Stimulated activated naive B cell treated with anti-CD40 and anti-IgM and Interleukin-4, amounts not matched to agents 10 μg/mL and 1 μg/mL and 100 μg/mL, for 72 hours (primary cell): ENCODE results near the gene OR4S1.
"Not testable (repeated sequence)": the region's sequence is repeated elsewhere in the genome, so short reads cannot be mapped to it uniquely, and the experiment has no call there.

Experiments
- ATAC-seq, 2 donors: fragments of 150-1000 bp; cut with Tn5 transposase; replicated peaks; 2 replicates each; pipeline ENCODE4 v1.10.0; 2021; ENCODE audit warnings: moderate library complexity in 1 of 2
- DNase-seq: peaks from one replicate; pipeline ENCODE4 v3.0.0; 2021
- H3K27ac Mint-ChIP-seq: one replicate; pipeline ENCODE4 v1.8.0; 2022; ENCODE audit warnings: mild to moderate bottlenecking, mixed read lengths
- H3K27me3 Mint-ChIP-seq, 2 donors: one replicate each; pipeline ENCODE4 v1.8.0; 2022; ENCODE audit warnings: mixed read lengths in 2 of 2
- H3K36me3 Mint-ChIP-seq, 2 donors: one replicate each; pipeline ENCODE4 v1.8.0; 2022; ENCODE audit warnings: mixed read lengths in 2 of 2, mild to moderate bottlenecking in 1 of 2
- H3K4me1 Mint-ChIP-seq, 2 donors: one replicate each; pipeline ENCODE4 v1.8.0; 2022; ENCODE audit warnings: mixed read lengths in 2 of 2, mild to moderate bottlenecking in 1 of 2
- H3K4me3 Mint-ChIP-seq, 2 donors: one replicate each; pipeline ENCODE4 v1.8.0; 2022; ENCODE audit warnings: mild to moderate bottlenecking in 2 of 2, mixed read lengths in 2 of 2, moderate library complexity in 1 of 2
- H3K9me3 Mint-ChIP-seq, 2 donors: one replicate each; pipeline ENCODE4 v1.8.0; 2022; ENCODE audit warnings: mixed read lengths in 2 of 2, mild to moderate bottlenecking in 1 of 2

Gene OR4S1

DNA sequence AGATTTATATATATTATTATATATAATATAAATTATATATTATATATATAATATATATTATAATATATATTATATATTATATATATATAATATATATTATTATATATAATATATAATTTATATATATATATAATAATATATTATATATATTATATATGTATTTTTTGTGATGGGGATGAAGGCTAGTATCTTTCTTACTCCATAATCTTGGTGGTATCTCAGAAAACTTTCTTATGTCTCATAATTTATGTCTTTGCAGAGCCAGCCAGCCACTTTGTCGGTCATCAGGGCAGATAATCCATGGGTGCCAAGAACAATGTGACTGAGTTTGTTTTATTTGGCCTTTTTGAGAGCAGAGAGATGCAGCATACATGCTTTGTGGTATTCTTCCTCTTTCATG is at the start of gene OR4S1:
Gene OR4S1 (plus strand): TSS at position 301 of the 400 bp plus-strand sequence. CDS start 0 bp downstream, at position 301.
- Mint-ChIP-seq H3K4me1 (no peaks in the 10 kb centered on the region), H3K4me3 (no peak within 1 kb of the TSS), H3K27ac (no peak within 1 kb of the TSS), H3K36me3 (no peaks in the 10 kb centered on the region), H3K9me3 (peaks cover 0 to 3% of the 10 kb centered on the region in 2 donors), H3K27me3 (peaks cover 34 to 35% of the 10 kb centered on the region in 2 donors)
- DNase-seq (no peak), ATAC-seq (no peak)

DNA sequence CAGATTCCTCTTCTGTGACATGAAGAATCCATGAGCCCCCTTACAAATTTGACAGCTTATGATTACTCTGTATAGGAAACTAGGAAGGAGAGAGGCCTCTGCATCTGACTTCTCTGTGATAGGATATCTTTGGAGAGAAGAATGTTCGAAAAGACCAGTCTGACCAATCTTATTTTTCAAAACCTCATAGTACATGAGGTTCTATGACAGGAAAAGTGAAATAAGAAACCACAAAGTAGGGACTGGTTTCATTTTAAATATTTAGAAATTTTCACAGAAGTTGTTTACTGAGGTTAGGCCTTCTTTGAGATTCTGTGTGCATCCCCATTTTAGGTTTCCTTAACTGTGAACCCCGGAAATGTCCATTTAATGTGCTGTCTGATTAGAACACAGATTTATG is 44.4 kb upstream of the OR4S1 start:
- Mint-ChIP-seq H3K27ac (no peak overlapping the region), H3K9me3 (no peaks in the 10 kb centered on the region), H3K36me3 (no peaks in the 10 kb centered on the region), H3K4me1 (no peaks in the 10 kb centered on the region), H3K4me3 (no peak overlapping the region), H3K27me3 (peaks cover 21 to 36% of the 10 kb centered on the region in 2 donors)
- ATAC-seq (no peak), DNase-seq (no peak)

DNA sequence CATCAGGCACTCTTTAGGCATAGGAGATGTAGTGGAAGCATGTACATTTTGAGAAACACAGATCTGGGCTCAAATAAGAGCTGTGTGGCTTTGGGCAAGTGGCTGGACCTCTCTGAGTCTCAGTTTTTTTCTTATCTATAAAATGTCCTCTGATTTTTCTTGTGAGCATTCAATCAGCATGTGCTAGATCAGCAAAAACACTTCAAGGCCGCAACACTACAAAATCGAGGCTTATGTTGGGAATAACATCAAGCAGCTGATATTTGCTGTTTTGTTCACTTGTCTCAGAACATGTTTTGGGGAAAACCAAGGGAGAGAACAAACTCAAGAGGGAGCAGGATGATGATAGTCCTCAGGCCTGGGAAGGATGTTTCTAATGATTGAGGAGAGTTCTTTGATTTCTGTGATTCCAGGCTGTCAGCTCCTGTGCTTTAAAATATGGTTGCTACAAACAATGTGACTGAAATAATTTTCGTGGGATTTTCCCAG is 42.6 kb upstream of the OR4S1 start, which contains the start of gene OR4X1:
Gene OR4X1 (plus strand): TSS at position 439 of the 489 bp plus-strand sequence. CDS start 0 bp downstream, at position 439.
- DNase-seq (no peak), ATAC-seq (no peak)
- Mint-ChIP-seq H3K4me3 (no peak within 1 kb of the TSS), H3K36me3 (no peaks in the 10 kb centered on the region), H3K4me1 (no peaks in the 10 kb centered on the region), H3K9me3 (no peaks in the 10 kb centered on the region), H3K27ac (no peak within 1 kb of the TSS), H3K27me3 (peaks cover 9 to 26% of the 10 kb centered on the region in 2 donors)

- ATAC-seq = no peak
- no peak overlapping the region for H3K4me3 Mint-ChIP-seq
- H3K27ac Mint-ChIP-seq = no peak overlapping the region
- DNase-seq = no peak
- no peaks in the 10 kb centered on the region for H3K4me1 Mint-ChIP-seq
- H3K36me3 Mint-ChIP-seq = no peaks in the 10 kb centered on the region
- no peaks in the 10 kb centered on the region for H3K9me3 Mint-ChIP-seq
- peaks cover 9 to 14% of the 10 kb centered on the region in 2 donors for H3K27me3 Mint-ChIP-seq
Measured at GRCh38 chr11:48270621-48271020, 35.4 kb upstream of the OR4S1 start.

DNA sequence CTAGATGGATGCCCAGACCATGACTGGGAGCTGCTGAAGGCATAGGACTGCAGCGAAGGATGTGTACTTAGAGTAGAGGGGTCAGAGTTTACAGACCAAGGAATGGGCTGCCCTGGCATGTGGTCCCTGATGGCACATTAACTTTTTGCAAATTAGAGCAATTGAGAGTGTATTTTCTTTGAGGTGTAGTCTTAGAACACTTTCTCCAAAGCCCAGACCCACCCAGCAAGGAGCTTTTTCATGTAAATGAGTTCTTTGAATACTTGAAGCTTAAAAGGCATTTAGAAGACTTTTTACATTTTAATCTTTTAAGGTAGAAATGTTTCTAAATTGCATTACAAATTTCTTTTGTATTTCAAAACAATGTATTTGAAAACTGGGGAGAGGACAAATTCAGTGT is 33.4 kb upstream of the OR4S1 start:
- no peak for DNase-seq
- Mint-ChIP-seq H3K36me3 (no peaks in the 10 kb centered on the region), H3K4me1 (no peaks in the 10 kb centered on the region), H3K27me3 (peaks cover 9 to 14% of the 10 kb centered on the region in 2 donors), H3K4me3 (no peak overlapping the region), H3K27ac (no peak overlapping the region), H3K9me3 (no peaks in the 10 kb centered on the region)
- ATAC-seq = no peak

DNA sequence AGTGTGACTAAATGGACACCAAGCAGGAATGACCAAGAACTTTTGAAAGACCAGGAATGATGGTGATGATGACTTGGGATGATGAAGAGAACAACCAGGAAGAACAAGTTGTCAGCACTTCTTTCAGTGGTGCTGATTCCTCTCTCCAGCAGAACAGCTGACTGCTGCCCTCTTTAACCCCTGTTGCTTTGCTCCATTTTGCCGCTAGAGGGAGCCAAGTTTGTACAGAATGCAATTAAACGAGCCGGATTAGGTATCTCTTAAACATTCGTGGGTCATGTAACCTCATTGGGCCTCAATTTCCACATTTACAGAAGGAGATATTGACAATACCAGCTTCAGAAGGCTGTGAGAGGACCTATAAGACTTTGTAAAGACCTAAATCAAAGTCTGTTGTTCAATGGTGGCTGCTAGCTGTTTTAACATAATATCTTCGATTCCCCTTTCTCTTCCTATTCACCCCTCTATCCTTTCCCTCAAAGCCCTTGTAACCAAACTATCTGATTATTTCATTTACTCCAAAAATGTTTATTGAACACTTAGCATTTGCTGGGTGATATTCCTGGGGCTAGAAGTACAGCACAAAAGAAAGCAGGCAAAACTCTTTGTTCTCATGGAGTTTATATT is 1.9 kb downstream of the OR4S1 start:
- H3K9me3 Mint-ChIP-seq = no peaks in the 10 kb centered on the region
- H3K4me1 Mint-ChIP-seq = no peaks in the 10 kb centered on the region
- DNase-seq = peak; percentile 43
- H3K4me3 Mint-ChIP-seq = no peak overlapping the region
- peak; percentile 79 to 83 for ATAC-seq
- H3K36me3 Mint-ChIP-seq = no peaks in the 10 kb centered on the region
- H3K27ac Mint-ChIP-seq = no peak overlapping the region
- H3K27me3 Mint-ChIP-seq = peaks cover 33 to 35% of the 10 kb centered on the region in 2 donors

DNA sequence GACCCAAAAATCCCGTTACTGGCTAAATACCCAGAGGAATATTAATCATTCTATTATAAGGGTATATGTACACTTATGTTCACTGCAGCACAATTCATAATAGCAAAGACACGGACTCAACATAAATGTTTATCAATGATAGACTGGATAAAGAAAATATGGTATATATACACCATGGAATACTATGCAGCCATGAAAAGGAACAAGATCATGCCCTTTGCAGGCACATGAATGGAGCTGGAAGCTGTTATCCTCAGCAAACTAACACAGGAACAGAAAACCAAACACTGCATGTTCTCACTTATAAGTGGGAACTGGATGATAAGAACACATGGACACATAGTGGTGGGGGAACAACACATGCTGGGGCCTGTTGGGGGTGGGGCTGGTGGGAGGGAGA is 7.6 kb downstream of the OR4S1 start:
- not testable (repeated sequence) for H3K4me3 Mint-ChIP-seq, H3K4me1 Mint-ChIP-seq, H3K9me3 Mint-ChIP-seq, ATAC-seq, DNase-seq, H3K36me3 Mint-ChIP-seq, H3K27ac Mint-ChIP-seq
- peaks cover 8 to 24% of the 10 kb centered on the region in 2 donors for H3K27me3 Mint-ChIP-seq

- H3K4me3 Mint-ChIP-seq, ATAC-seq, H3K9me3 Mint-ChIP-seq, H3K4me1 Mint-ChIP-seq, DNase-seq, H3K36me3 Mint-ChIP-seq, H3K27ac Mint-ChIP-seq: not testable (repeated sequence)
- peaks cover 15 to 16% of the 10 kb centered on the region in 2 donors for H3K27me3 Mint-ChIP-seq
Measured at GRCh38 chr11:48319813-48320212, 13.8 kb downstream of the OR4S1 start.

GRCh38 chr11:48324620-48325019 is 18.6 kb downstream of the OR4S1 start, which contains the start of gene OR4C3:
TSS of gene OR4C3 (plus strand) at chr11:48324920. CDS start at chr11:48325022, 102 bp downstream.
- not testable (repeated sequence) for H3K9me3 Mint-ChIP-seq, H3K36me3 Mint-ChIP-seq, H3K27me3 Mint-ChIP-seq, H3K27ac Mint-ChIP-seq, H3K4me1 Mint-ChIP-seq, DNase-seq, ATAC-seq, H3K4me3 Mint-ChIP-seq

DNA sequence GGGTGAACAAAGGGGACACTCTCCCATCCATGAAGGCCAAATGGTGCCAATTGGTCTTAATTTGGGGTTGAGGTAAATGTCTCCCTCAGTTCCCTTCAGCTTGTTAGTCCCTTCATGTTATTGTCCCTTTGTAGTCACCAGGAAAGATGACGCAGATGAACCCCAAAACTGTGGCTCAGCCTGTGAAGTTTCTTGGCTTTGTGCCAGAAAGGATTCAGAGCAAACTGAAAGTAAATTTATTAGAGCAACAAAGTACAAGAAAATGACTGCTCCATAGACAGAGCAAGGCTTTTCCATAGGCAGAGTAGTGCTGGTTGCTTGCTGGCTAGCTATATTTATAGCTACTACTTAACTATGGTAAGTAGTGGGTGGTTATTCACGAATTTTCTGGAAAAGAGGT is 35.4 kb downstream of the OR4S1 start:
- no peak for ATAC-seq

DNA sequence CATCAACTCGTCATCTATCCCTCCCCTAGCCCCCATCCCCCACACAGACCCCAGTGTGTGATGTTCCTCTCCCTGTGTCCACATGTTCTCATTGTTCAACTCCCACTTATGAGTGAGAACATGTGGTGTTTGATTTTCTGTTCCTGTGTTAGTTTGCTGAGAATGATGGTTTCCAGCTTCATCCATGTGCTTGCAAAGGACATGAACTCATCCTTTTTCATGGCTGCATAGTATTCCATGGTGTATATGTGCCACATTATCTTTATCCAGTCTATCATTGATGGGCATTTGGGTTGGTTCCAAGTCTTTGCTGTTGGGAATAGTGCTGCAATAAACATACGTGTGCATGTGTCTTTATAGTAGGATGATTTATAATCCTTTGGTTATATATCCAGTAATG is 36.5 kb downstream of the OR4S1 start:
- not testable (repeated sequence) for H3K4me3 Mint-ChIP-seq

More for the DNA sequence above, 35.4 kb downstream of the OR4S1 start:
- peaks cover 4 to 6% of the 10 kb centered on the region in 2 donors for H3K9me3 Mint-ChIP-seq
- no peaks in the 10 kb centered on the region for H3K4me1 Mint-ChIP-seq
- peaks cover 0 to 2% of the 10 kb centered on the region in 2 donors for H3K36me3 Mint-ChIP-seq
- no peak for DNase-seq
- peaks cover 6 to 7% of the 10 kb centered on the region in 2 donors for H3K27me3 Mint-ChIP-seq
- H3K4me3 Mint-ChIP-seq = no peak overlapping the region
- no peak overlapping the region for H3K27ac Mint-ChIP-seq

GRCh38 chr11:48346286-48346685 is 40.3 kb downstream of the OR4S1 start:
- not testable (repeated sequence) for DNase-seq, H3K4me3 Mint-ChIP-seq, H3K27ac Mint-ChIP-seq, H3K4me1 Mint-ChIP-seq, H3K36me3 Mint-ChIP-seq, ATAC-seq
- H3K9me3 Mint-ChIP-seq = peaks cover 4 to 10% of the 10 kb centered on the region in 2 donors
- H3K27me3 Mint-ChIP-seq = peaks cover 4 to 24% of the 10 kb centered on the region in 2 donors

More for the DNA sequence above, 36.5 kb downstream of the OR4S1 start:
- H3K4me1 Mint-ChIP-seq, H3K9me3 Mint-ChIP-seq, DNase-seq, H3K36me3 Mint-ChIP-seq, H3K27ac Mint-ChIP-seq, ATAC-seq: not testable (repeated sequence)
- H3K27me3 Mint-ChIP-seq = peaks cover 4 to 16% of the 10 kb centered on the region in 2 donors

DNA sequence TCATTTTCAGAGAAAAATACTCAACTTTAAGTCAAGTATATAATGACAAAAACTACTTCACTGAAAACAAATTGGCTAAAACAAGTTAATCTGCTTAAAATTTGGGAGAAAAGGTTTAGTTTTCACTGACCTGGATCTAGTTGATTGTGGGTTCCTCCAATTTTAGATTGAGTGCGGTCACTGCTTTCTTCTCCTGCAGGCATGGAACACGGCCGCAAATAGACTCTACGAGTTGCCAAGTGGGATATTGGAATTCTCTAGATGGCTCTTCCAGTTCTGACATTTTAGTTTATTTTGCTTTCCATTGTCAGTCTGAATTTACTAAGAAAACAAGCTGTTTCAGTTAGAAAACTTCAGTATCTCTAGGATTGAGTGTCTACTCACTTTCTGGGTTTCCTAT is 48.0 kb downstream of the OR4S1 start:
- H3K27me3 Mint-ChIP-seq = peaks cover 4 to 5% of the 10 kb centered on the region in 2 donors
- H3K27ac Mint-ChIP-seq = no peak overlapping the region
- H3K9me3 Mint-ChIP-seq = peaks cover 10 to 11% of the 10 kb centered on the region in 2 donors
- ATAC-seq (no peak), DNase-seq (no peak)
- H3K4me1 Mint-ChIP-seq = no peaks in the 10 kb centered on the region
- no peak overlapping the region for H3K4me3 Mint-ChIP-seq
- H3K36me3 Mint-ChIP-seq = no peaks in the 10 kb centered on the region

DNA sequence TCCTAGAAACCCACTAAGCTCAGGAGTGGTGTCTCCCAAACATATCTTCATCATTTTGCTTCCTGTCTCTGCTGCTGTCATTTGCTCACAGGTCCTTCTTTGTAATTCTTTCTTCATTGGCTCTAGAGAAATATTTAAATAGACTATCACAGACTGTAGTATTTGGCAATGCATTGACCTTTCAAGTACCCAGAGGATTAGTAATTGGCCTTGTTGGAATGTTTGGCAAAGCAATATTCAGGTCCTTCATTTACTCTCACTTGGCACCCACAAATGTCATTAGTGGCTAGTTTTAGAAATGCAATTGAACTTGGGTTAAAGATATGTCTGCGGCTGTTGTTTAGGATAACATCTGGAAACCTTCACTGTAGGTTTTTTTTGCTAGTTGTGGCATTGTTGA is 48.7 kb downstream of the OR4S1 start:
- DNase-seq = no peak
- no peak for ATAC-seq
- H3K4me1 Mint-ChIP-seq = no peaks in the 10 kb centered on the region
- peaks cover 0 to 4% of the 10 kb centered on the region in 2 donors for H3K27me3 Mint-ChIP-seq
- no peaks in the 10 kb centered on the region for H3K36me3 Mint-ChIP-seq
- peaks cover 11 to 12% of the 10 kb centered on the region in 2 donors for H3K9me3 Mint-ChIP-seq
- H3K4me3 Mint-ChIP-seq = no peak overlapping the region
- H3K27ac Mint-ChIP-seq = no peak overlapping the region
